NB4 (cell line): ENCODE data around the gene CEP135.

Source experiments
- DNase-seq: peaks from one replicate; pipeline ENCODE4 v3.0.0; 2010; ENCODE audit warnings: low read depth
- H3K4me3 ChIP-seq: one replicate; pipeline ENCODE4 v1.5.1; 2011; ENCODE audit warnings: mild to moderate bottlenecking, low read depth, low read length, moderate library complexity
- CTCF ChIP-seq: IDR thresholded peaks from one replicate; pipeline ENCODE4 v1.5.1; 2012; ENCODE audit warnings: low read depth, low read length
- MYC ChIP-seq: IDR thresholded peaks from 2 replicates; pipeline ENCODE4 v1.6.1; 2011; ENCODE audit warnings: low read depth, low read length
- POLR2A ChIP-seq: IDR thresholded peaks from 2 replicates; pipeline ENCODE4 v1.6.1; 2011; ENCODE audit warnings: mild to moderate bottlenecking; ENCODE audit not compliant: insufficient read length; ENCODE audit errors: extremely low read depth
- TF ChIP-seq, protein P1 (sequence below): IDR thresholded peaks from 2 replicates; pipeline ENCODE4 v1.6.1; 2011; ENCODE audit warnings: low read depth, low read length

CEP135 gene

DNA sequence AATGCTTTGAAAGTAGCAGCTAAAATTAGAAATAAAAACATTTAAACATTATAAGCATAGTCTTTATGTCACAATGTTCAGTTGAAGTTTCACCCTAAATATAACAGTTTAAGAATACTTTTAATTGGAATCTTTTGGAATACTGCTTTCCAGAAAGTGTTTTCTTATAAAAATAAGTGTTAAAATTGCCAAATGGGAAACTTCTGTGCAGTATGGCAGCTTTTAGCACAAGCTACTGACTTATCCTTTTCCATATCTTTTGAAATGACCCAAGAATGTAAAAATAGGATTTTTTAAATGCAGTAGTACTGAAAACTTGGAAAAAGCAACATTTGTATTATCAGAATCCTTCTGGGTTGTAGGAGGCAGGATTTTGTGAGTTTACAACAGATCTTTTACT is 34.2 kb downstream of the CEP135 start:
- no peak overlapping the region for H3K4me3 ChIP-seq
- TF ChIP-seq POLR2A, result no peak
- no peak for TF ChIP-seq MYC
- TF ChIP-seq, protein P1, sequence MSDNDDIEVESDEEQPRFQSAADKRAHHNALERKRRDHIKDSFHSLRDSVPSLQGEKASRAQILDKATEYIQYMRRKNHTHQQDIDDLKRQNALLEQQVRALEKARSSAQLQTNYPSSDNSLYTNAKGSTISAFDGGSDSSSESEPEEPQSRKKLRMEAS, result no peak
- no peak for TF ChIP-seq CTCF
- DNase-seq, result no peak

DNA sequence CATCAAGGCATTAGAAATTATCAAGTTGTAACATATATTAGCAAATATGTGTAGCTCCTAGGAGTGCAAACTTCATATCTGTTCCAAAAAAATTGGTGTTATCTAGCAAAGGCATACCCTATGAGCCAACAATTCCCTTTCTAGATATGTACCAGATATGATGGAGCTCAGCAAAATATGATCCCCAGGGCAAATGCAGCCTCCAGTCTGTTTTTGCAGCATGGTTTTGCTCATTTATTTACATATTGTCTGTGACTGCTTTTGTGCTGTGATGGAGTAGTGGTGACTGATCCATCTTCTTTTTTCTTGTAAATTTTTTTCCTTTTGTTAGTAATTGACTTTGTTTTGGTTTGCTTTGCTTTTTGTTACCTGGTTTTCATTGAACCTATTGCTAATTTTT is 41.0 kb downstream of the CEP135 start:
- no peak overlapping the region for H3K4me3 ChIP-seq
- DNase-seq, result no peak
- TF ChIP-seq, protein P1, result no peak
- no peak for TF ChIP-seq MYC

- no peak overlapping the region for H3K4me3 ChIP-seq
- TF ChIP-seq, protein P1, result no peak
- TF ChIP-seq MYC (no peak), CTCF (no peak), POLR2A (no peak)
- no peak for DNase-seq
Measured at GRCh38 chr4:55993994-55994663, 45.4 kb downstream of the CEP135 start.

GRCh38 chr4:55996646-55997045 is 47.9 kb downstream of the CEP135 start:
- TF ChIP-seq CTCF (no peak), MYC (no peak), POLR2A (no peak)
- TF ChIP-seq, protein P1, result no peak
- H3K4me3 ChIP-seq, result no peak overlapping the region
- DNase-seq, result no peak

DNA sequence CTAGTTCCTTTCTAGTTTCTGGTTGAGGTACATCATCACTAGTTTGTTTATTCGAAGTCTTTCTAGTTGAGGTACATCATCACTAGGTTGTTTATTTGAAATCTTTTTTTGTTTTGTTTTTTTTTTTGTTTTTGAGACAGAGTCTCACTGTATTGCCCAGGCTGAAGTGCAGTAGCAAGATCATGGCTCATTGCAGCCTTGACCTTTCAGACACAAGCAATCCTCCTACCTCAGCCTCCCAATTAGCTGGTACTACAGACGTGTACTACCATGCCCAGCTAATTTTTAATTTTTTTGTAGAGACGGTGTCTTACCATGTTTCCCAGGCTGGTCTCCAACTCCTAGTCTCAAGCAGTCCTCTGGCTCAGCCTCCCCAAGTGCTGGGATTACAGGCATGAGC is 54.9 kb downstream of the CEP135 start:
- no peak for DNase-seq
- no peak overlapping the region for H3K4me3 ChIP-seq
- TF ChIP-seq CTCF, result no peak
- no peak for TF ChIP-seq MYC
- TF ChIP-seq, protein P1, result no peak
- TF ChIP-seq POLR2A, result no peak

DNA sequence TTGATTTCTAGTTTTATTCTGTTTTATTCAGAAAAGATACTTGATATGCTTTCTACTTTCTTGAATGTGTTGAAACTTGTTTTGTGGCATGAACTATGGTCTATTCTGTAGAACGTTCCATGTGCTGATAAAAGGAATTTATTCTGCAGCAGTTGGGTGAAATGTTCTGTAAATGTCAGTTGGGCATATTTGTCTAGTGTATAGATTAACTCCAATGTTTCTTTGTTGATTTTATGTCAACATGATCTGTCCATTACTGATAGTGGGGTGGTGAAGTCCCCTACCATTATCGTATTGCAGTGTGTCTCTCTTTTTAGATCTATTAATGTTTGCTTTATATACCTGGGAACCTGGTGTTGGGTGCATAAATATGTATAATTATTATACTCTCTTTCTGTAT is 55.5 kb downstream of the CEP135 start:
- H3K4me3 ChIP-seq, result no peak overlapping the region
- DNase-seq, result no peak
- TF ChIP-seq CTCF (no peak), POLR2A (no peak), MYC (no peak)
- TF ChIP-seq, protein P1, result no peak
